Anterior cingulate cortex (tissue), 58 donors: Measurements from ENCODE around the gene GM2A.
"Not testable (repeated sequence)": the region's sequence is repeated elsewhere in the genome, so short reads cannot be mapped to it uniquely, and the experiment has no call there.

Experiments
- DNase-seq, 58 donors: peaks; one replicate each; lab custom pipeline; 2025; lab: John Stamatoyannopoulos, UW

The GM2A gene

DNA sequence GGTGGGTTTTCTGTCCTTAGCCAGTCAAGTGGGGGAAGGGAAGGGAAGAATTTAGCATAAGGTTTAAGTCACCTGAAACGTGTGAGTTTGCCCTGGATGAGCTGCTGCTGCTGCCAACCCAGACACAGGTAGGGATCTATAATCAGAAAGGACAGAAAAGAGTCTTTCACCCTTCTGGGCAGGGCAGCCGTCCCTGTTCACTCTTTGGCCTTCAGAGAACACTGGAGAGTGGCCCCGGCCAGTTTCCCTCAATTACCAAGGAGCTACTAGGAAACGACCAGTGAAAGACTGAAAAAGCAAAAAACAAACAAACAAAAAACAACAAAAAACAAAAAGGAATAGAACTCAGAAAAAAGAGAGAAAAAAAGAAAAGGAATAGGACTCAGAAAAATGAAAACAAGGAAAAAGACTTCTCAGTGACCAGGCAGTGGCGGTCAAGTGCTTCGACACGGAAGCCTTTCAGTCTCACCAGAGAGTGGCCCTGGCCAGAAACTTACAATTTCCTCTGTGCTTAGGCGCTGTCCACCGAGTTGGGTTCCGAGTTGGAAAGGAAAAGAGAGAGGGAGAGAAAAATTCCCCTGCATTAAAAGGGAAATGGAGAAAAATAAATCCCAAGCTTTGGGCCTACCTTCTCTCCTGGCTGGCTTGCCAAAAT lies 2.5 kb upstream of the GM2A start:
- DNase-seq, result no peak

GRCh38 chr5:151251001-151251551 lies 1.9 kb upstream of the GM2A start:
- DNase-seq, result no peak

DNA sequence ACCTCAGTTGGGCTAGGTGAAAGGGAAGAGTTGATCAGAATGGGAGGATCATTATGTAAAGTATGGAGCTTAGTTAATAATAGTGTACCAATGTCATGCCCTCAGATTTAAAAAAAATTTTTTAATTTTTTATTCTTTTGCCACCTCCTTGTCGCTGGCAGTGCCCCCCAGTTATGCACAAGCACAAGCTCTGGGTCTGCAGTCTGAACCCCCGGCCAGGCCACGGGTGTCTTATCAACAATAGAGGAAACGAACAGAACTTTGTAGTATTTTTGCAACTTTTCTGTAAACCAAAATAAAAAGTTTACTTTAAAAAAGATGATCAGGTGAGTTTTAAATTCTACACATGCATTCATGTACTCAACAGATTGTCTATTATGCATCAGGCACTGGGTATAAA lies 1.4 kb upstream of the GM2A start:
- DNase-seq, result no peak

GRCh38 chr5:151253605-151253950 lies 593 bp downstream of the GM2A start:
- DNase-seq, result no peak

DNA sequence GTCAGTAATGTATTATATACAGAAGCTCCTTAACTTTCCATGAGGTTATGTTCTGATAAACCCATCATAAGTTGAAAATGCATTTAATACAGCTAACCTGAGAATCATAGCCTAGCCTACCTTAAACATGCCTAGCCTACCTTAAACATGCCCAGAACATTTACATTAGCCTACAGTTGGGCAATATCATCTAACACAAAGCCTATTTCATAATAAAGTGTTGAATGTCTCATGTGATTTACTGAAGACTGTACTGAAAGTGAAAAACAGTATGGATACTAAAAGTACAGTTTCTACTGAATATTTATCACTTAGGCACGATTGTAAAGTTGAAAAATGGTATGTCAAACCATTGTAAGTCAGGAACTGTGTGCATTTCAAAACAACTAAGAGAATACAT lies 1.6 kb downstream of the GM2A start:
- no peak for DNase-seq

- DNase-seq, result not testable (repeated sequence)
These were observed 2.0 kb downstream of the GM2A start for GRCh38 chr5:151254990-151255389.

DNA sequence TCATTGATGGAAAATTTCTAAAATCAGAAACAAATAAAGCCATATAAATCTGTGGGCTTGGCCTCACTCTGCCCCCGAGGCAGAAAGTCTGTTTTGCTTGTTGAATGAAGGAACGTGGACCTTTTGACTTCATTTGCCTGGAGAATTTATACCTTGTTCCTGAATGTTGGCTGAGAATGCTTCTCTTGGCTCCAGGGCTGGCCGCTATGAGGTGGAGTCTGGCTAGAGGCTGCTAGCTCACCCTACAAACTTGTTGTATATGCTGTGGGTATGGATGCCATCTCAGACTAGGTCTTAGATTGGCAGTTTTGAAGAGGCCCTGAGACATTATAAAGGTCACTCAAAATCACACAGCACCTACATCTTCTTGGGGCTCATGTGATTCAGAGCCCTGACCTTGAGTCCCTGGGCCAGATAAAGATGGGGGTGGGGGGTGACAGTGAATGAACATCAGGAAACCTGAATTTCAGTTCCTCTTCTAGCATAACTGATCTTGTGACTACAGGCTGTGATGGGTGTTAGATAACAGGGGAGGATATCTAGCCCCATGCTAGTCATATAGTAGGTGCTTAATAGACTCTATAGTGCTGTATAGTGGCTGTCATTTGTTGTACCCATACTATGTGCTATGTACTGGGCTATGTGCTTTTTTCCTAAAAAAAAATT lies 2.8 kb downstream of the GM2A start:
- DNase-seq, result no peak

GRCh38 chr5:151257731-151258181 lies 4.8 kb downstream of the GM2A start:
- DNase-seq, result no peak

DNA sequence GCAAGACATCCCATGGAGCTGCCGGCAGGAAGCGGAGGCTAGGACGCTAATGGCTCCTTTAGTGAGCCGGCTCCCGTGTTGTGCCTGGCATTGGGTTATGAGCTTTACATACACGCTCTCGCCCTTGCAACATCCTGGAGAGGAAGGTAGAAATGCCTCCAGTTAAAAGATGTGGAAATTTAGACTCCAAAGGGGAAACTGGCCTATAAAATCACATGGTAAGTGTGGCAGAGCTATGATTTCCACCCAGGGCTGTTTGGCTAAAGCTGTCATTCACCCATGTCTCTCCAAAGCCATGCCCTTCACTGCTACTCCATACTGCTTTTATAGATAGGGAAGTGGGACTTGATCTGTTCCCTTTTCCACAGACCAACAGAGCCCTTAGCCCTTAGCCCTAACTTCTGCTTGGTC lies 5.2 kb downstream of the GM2A start:
- DNase-seq, result no peak

DNA sequence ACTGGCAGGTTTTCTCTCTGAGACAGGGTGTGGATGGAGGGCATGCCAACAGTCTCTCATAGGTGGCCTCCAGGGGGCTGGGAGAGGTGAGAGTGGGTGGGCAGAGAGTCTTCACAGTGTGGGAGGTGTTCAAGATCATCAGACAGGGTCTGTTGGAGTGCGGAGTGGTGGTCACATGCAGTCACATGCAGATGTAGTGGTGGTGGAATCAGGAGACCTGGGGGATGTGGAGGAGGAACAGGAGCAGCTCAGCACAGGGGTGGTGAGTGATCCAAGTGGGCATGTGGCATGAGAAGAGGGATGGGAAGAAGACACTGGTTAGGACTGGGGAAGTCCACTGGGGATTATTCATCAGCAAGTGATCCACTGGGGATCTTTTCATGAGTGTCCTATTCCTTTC lies 5.8 kb downstream of the GM2A start:
- no peak for DNase-seq

GRCh38 chr5:151259931-151260330 lies 6.9 kb downstream of the GM2A start:
- DNase-seq, result no peak

GRCh38 chr5:151262532-151262931 lies 9.5 kb downstream of the GM2A start:
- no peak for DNase-seq

DNA sequence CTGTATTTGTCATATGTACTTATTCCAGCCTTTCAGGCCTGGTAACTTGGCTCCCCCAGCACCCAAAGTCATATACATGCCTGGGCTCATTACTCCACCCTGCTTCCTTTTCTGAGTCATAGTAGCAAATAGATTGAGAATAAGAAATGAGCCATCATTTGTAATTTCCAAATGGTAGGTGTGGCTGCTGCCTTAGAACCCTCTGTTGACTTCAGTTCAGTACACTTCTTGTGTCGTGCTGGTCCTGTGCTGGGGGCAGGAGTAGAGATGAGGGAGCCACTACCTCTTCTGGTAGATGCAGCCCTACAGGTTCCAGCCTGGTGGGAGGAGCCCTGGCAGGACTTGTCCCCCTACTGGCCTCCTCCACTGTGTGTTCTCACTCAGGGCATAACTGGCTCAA lies 11.1 kb downstream of the GM2A start:
- no peak for DNase-seq

- DNase-seq, result no peak
These were observed 14.7 kb downstream of the GM2A start for GRCh38 chr5:151267491-151268260.

- no peak for DNase-seq
These were observed 17.6 kb downstream of the GM2A start for GRCh38 chr5:151270599-151270998.

GRCh38 chr5:151271336-151271735 lies 18.4 kb downstream of the GM2A start:
- no peak for DNase-seq

- no peak for DNase-seq
These were observed 21.7 kb downstream of the GM2A start for GRCh38 chr5:151274666-151275065.

GRCh38 chr5:151275803-151276202 lies 22.8 kb downstream of the GM2A start:
- no peak for DNase-seq

GRCh38 chr5:151278845-151279244 lies 25.9 kb downstream of the GM2A start:
- DNase-seq, result no peak

DNA sequence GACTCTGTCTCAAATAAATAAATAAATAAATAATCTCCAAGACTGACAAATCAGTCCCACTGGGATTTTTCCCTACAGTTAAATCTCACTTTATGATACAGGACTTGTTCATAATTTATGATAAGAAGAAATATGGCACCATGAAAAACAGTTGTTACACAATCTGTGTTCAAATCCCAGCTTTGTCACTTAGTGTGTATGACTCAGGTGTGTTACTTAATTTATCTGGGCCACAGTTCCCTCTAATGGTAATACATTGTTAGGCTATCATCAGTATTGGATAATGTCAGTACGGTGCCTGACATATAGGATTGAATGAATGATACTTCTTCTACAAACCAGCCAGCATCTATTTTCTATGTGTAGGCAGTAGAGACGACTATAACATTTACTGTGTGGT lies 27.5 kb downstream of the GM2A start:
- no peak for DNase-seq

DNA sequence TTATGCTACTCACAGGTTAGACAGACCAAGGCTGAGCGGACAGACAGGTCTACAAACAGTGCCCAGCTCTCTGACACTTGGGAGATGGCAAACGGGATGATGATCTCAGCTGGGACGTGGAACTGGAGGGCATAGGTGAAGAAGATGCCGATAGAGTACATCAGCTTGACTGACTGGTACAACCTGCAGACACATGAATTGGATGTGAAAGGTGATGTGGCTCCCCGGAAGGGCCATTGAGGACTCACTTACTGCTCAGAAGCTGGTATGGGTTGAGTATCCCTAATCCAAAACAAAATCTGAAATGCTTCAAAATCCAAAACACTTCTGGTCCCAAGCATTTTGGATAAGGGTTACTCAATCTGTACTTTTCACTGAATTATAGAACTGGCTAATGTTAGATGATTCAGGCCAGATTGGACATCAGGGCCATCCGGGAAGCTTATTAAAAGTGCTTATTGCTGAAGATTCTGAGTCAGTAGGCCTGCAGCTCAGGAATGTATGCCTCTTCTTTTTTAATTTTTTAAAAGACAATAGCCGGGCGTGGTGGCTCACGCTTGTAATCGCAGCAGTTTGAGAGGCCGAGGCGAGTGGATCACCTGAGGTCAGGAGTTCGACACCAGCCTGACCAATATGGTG lies 28.1 kb downstream of the GM2A start:
- no peak for DNase-seq
